HCT116 (cell line): Measurements from ENCODE around the gene FNBP1L.

Experiments
- CBX3 ChIP-seq: IDR thresholded peaks from 2 replicates; pipeline ENCODE4 v1.6.1; 2012; ENCODE audit warnings: low read depth
- CEBPB ChIP-seq: IDR thresholded peaks from 2 replicates; pipeline ENCODE4 v1.6.1; 2012; ENCODE audit warnings: low read depth
- CTCF ChIP-seq, 3 experiments: fragments of 200-600 bp in 1 of 3; sonication (generic) in 1 of 3; IDR thresholded peaks in 2 of 3; conservative IDR thresholded peaks in 1 of 3; 2 replicates each; pipeline ENCODE4 v1.5.1; 2012 to 2017; ENCODE audit warnings: low read depth in 2 of 3, low read length in 2 of 3, antibody characterized with exemption in 1 of 3, borderline replicate concordance in 1 of 3, control low read depth in 1 of 3, mild to moderate bottlenecking in 1 of 3, mixed read lengths in 1 of 3, mixed run types in 1 of 3, moderate library complexity in 1 of 3; ENCODE audit not compliant: insufficient read depth in 1 of 3
- EZH2 ChIP-seq: fragments of 200-600 bp; sonication (generic); IDR thresholded peaks from 2 replicates; pipeline ENCODE4 v1.6.1; 2017; ENCODE audit warnings: antibody characterized with exemption, mixed run types
- FOSL1 ChIP-seq: IDR thresholded peaks from 2 replicates; pipeline ENCODE4 v1.6.1; 2012; ENCODE audit warnings: low read depth
- JUND ChIP-seq: IDR thresholded peaks from 2 replicates; pipeline ENCODE4 v1.6.1; 2012
- POLR2A ChIP-seq: IDR thresholded peaks from 2 replicates; pipeline ENCODE4 v1.7.0; 2011; ENCODE audit warnings: borderline replicate concordance; ENCODE audit not compliant: insufficient read depth, insufficient read length; ENCODE audit errors: extremely low read depth
- RAD21 ChIP-seq: IDR thresholded peaks from 2 replicates; pipeline ENCODE4 v1.6.1; 2012; ENCODE audit warnings: low read depth, mild to moderate bottlenecking
- SIN3A ChIP-seq: IDR thresholded peaks from 2 replicates; pipeline ENCODE4 v1.6.1; 2012; ENCODE audit warnings: low read depth
- SP1 ChIP-seq: IDR thresholded peaks from 2 replicates; pipeline ENCODE4 v1.6.1; 2012; ENCODE audit warnings: low read depth
- ZBTB33 ChIP-seq: IDR thresholded peaks from 2 replicates; pipeline ENCODE4 v1.6.1; 2011; ENCODE audit warnings: mild to moderate bottlenecking, low read length, moderate library complexity; ENCODE audit not compliant: insufficient replicate concordance; ENCODE audit errors: extremely low read depth

GRCh38 chr1:93501399-93501798 lies 53.5 kb downstream of the FNBP1L start:
- no peak for TF ChIP-seq CTCF (IDR thresholded peaks at IDR 0.05 in 2 of 3, conservative IDR thresholded peaks at IDR 0.05 in 1 of 3; ENCODE audit: borderline replicate concordance in 1 of 3, insufficient read depth in 1 of 3, low read depth in 2 of 3, low read length in 2 of 3)
- TF ChIP-seq EZH2: no peak
- no peak for TF ChIP-seq ZBTB33
- TF ChIP-seq CBX3: no peak
- TF ChIP-seq SP1: no peak
- no peak for TF ChIP-seq SIN3A
- no peak for TF ChIP-seq JUND
- no peak for TF ChIP-seq POLR2A
- no peak for TF ChIP-seq CEBPB
- no peak for TF ChIP-seq RAD21
- no peak for TF ChIP-seq FOSL1
